Trophoblast cell (in vitro differentiated cells and primary cell): ENCODE measurements around the gene ASCC3.
"Not testable (repeated sequence)": the region's sequence is repeated elsewhere in the genome, so short reads cannot be mapped to it uniquely, and the experiment has no call there.

Experiments
- DNase-seq, 2 donors: peaks; one replicate each; pipeline ENCODE4 v3.0.0-alpha.2; 2016
- H2AFZ ChIP-seq: 2 replicates; pipeline ENCODE4 v1.6.1; 2013; ENCODE audit warnings: low read length, moderate library complexity, mild to moderate bottlenecking; ENCODE audit not compliant: insufficient read depth, poor library complexity
- H2AK5ac ChIP-seq: 2 replicates; pipeline ENCODE4 v1.6.1; 2013; ENCODE audit warnings: mild to moderate bottlenecking, low read length
- H2BK120ac ChIP-seq: 2 replicates; pipeline ENCODE4 v1.6.1; 2013; ENCODE audit warnings: low read length, mild to moderate bottlenecking, moderate library complexity; ENCODE audit not compliant: insufficient read depth, poor library complexity
- H2BK12ac ChIP-seq: 2 replicates; pipeline ENCODE4 v1.6.1; 2013; ENCODE audit warnings: mild to moderate bottlenecking, low read length, moderate library complexity
- H2BK5ac ChIP-seq: 2 replicates; pipeline ENCODE4 v1.6.1; 2013; ENCODE audit warnings: low read length, low read depth, moderate library complexity, mild to moderate bottlenecking; ENCODE audit not compliant: poor library complexity
- H3K14ac ChIP-seq: 2 replicates; pipeline ENCODE4 v1.6.1; 2013; ENCODE audit warnings: mild to moderate bottlenecking, low read length
- H3K18ac ChIP-seq: 2 replicates; pipeline ENCODE4 v1.6.1; 2013; ENCODE audit warnings: mild to moderate bottlenecking, low read length
- H3K23ac ChIP-seq: 2 replicates; pipeline ENCODE4 v1.6.1; 2013; ENCODE audit warnings: low read length
- H3K27ac ChIP-seq: 2 replicates; pipeline ENCODE4 v1.5.1; 2013; ENCODE audit warnings: low read depth, mild to moderate bottlenecking, inconsistent platforms, low read length, moderate library complexity
- H3K27me3 ChIP-seq: 2 replicates; pipeline ENCODE4 v1.6.1; 2013; ENCODE audit warnings: inconsistent platforms, mild to moderate bottlenecking, low read length, moderate library complexity; ENCODE audit not compliant: insufficient read depth
- H3K36me3 ChIP-seq, 2 experiments: 1 replicate in 1 of 2; 2 replicates in 1 of 2; pipeline ENCODE4 v1.6.1; 2013; ENCODE audit warnings: low read length in 2 of 2, mild to moderate bottlenecking in 2 of 2, moderate library complexity in 1 of 2; ENCODE audit not compliant: insufficient read depth in 2 of 2, control insufficient read depth in 1 of 2
- H3K4ac ChIP-seq: 2 replicates; pipeline ENCODE4 v1.6.1; 2013; ENCODE audit warnings: low read depth, mild to moderate bottlenecking, low read length, moderate library complexity
- H3K4me1 ChIP-seq, 2 experiments: 1 replicate in 1 of 2; 2 replicates in 1 of 2; pipeline ENCODE4 v1.6.1; 2013; ENCODE audit warnings: low read length in 2 of 2, mild to moderate bottlenecking in 2 of 2, moderate library complexity in 1 of 2; ENCODE audit not compliant: insufficient read depth in 2 of 2, control insufficient read depth in 1 of 2
- H3K4me2 ChIP-seq: 2 replicates; pipeline ENCODE4 v1.6.1; 2013; ENCODE audit warnings: inconsistent platforms, mild to moderate bottlenecking, low read length, moderate library complexity
- H3K4me3 ChIP-seq: 2 replicates; pipeline ENCODE4 v1.5.1; 2013; ENCODE audit warnings: mild to moderate bottlenecking, low read depth, low read length, inconsistent platforms
- H3K79me1 ChIP-seq: one replicate; pipeline ENCODE4 v1.6.1; 2013; ENCODE audit warnings: low read length
- H3K79me2 ChIP-seq: 2 replicates; pipeline ENCODE4 v1.6.1; 2013; ENCODE audit warnings: low read length, mild to moderate bottlenecking; ENCODE audit not compliant: control insufficient read depth, insufficient read depth, poor library complexity
- H3K9ac ChIP-seq: 2 replicates; pipeline ENCODE4 v1.6.1; 2013; ENCODE audit warnings: mild to moderate bottlenecking, low read length
- H3K9me3 ChIP-seq: 2 replicates; pipeline ENCODE4 v1.6.1; 2013; ENCODE audit warnings: low read depth, mild to moderate bottlenecking, control low read depth, inconsistent platforms, low read length; ENCODE audit not compliant: insufficient read depth
- H4K12ac ChIP-seq: 2 replicates; pipeline ENCODE4 v1.6.1; 2013; ENCODE audit warnings: low read depth, mild to moderate bottlenecking, low read length, moderate library complexity
- H4K8ac ChIP-seq: 2 replicates; pipeline ENCODE4 v1.6.1; 2013; ENCODE audit warnings: low read depth, mild to moderate bottlenecking, low read length, moderate library complexity
- H4K91ac ChIP-seq: one replicate; pipeline ENCODE4 v1.6.1; 2013; ENCODE audit warnings: low read depth, mild to moderate bottlenecking, low read length, moderate library complexity
- WGBS: extraction: QIAGEN DNeasy Blood & Tissue Kit; methylation state at CpG from one replicate; pipeline ENCODE4 v1.1.7; 2013; ENCODE audit warnings: missing lambda C conversion rate; ENCODE audit not compliant: insufficient read length, insufficient coverage; ENCODE audit errors: extremely low coverage; 5-methylcytosine and 5-hydroxymethylcytosine counted together

ASCC3 gene

DNA sequence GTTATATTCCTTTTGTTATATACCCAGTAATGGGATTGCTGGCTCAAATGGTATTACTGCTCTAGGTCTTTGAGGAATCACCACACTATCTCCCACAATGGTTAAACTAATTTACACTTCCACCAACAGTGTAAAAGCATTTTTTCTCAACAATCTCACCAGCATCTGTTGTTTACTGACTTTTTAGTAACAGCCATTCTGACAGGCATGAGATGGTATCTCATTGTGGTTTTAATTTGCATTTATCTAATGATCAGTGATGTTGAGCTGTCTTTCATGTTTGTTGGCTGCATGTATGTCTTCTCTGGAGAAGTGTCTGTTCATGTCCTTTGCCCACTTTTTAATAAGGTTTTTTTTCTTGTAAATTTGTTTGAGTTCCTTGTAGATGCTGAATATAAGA lies 143.4 kb downstream of the ASCC3 start:
- not testable (repeated sequence) for H3K4me1 ChIP-seq, H2BK5ac ChIP-seq, H2BK12ac ChIP-seq, H3K18ac ChIP-seq, H3K27ac ChIP-seq, H3K14ac ChIP-seq, H4K91ac ChIP-seq, H3K79me2 ChIP-seq, H2AFZ ChIP-seq, H3K79me1 ChIP-seq, H2AK5ac ChIP-seq, H3K27me3 ChIP-seq, H3K9me3 ChIP-seq, H3K4me2 ChIP-seq, H4K8ac ChIP-seq, H3K9ac ChIP-seq, H3K23ac ChIP-seq, H3K4ac ChIP-seq, H3K4me3 ChIP-seq, H2BK120ac ChIP-seq, H4K12ac ChIP-seq, DNase-seq
- peaks cover 8 to 11% of the 10 kb centered on the region in 2 experiments for H3K36me3 ChIP-seq

GRCh38 chr6:100731411-100731810 lies 149.7 kb downstream of the ASCC3 start:
- H2AFZ ChIP-seq, result no peak overlapping the region
- WGBS, result no CpG with 5 or more reads among the region's 5 CpGs
- no peaks in the 10 kb centered on the region for H3K4me1 ChIP-seq
- no peak overlapping the region for H4K12ac ChIP-seq
- H2BK120ac ChIP-seq, result no peak overlapping the region
- H3K79me1 ChIP-seq, result no peaks in the 10 kb centered on the region
- H3K27ac ChIP-seq, result no peak overlapping the region
- no peak overlapping the region for H2AK5ac ChIP-seq
- no peak overlapping the region for H3K9ac ChIP-seq
- H3K9me3 ChIP-seq, result no peaks in the 10 kb centered on the region
- DNase-seq, result no peak
- H3K79me2 ChIP-seq, result no peaks in the 10 kb centered on the region
- H3K27me3 ChIP-seq, result no peaks in the 10 kb centered on the region
- H3K4me2 ChIP-seq, result no peak overlapping the region
- no peak overlapping the region for H4K8ac ChIP-seq
- H3K23ac ChIP-seq, result no peak overlapping the region
- no peaks in the 10 kb centered on the region for H3K36me3 ChIP-seq
- no peak overlapping the region for H2BK5ac ChIP-seq
- H3K4me3 ChIP-seq, result no peak overlapping the region
- H3K14ac ChIP-seq, result no peak overlapping the region
- H3K18ac ChIP-seq, result no peak overlapping the region
- H3K4ac ChIP-seq, result no peak overlapping the region
- no peak overlapping the region for H4K91ac ChIP-seq
- H2BK12ac ChIP-seq, result no peak overlapping the region

DNA sequence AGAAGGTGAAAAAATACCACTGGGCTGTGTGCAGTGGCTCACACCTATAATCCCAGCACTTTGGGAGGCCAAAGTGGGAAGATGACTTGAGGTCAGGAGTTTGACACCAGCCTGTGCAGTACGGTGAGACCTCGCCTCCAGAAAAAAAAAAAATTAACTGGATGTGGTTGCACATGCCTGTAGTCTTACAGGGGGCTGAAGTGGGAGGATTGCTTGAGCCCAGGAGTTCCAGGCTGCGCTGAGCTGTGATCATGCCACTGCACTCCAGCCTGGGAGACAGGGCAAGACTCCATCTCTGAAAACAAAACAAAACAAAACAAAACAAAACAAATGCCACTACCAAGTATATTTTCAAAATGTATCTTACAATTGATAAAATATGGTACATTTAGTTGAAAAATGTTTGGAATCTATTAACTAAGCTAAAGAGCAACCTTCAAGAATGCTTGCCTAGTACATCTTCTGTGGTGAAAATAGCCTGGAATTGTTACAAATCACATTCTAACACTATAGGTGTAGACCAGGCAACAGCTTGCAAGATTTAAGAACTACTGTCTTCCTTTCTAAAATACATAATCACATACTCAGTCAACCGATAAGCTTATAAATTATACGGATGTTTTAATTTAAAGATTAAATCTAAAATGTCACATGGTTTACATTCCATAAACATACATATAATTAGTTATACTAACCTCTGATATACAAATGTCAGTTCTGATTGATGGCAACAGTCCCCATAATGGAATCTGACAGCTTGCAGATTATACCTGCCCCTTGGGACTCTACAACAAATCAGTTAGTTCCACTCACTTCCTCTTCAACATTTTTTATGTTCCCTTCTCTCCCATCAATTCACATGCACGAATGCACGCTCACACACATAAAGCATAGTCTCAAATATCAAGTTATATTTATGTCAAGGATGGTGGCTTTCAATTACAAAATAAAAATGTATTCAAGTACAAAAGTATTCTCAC lies 150.8 kb downstream of the ASCC3 start:
- no peaks in the 10 kb centered on the region for H3K36me3 ChIP-seq
- no peak overlapping the region for H3K9ac ChIP-seq
- H3K27me3 ChIP-seq, result no peaks in the 10 kb centered on the region
- no CpG with 5 or more reads among the region's 7 CpGs for WGBS
- H2BK120ac ChIP-seq, result no peak overlapping the region
- no peak overlapping the region for H3K14ac ChIP-seq
- no peak overlapping the region for H2BK5ac ChIP-seq
- DNase-seq, result no peak
- H3K79me1 ChIP-seq, result no peaks in the 10 kb centered on the region
- H3K4ac ChIP-seq, result no peak overlapping the region
- no peak overlapping the region for H3K4me3 ChIP-seq
- no peak overlapping the region for H3K18ac ChIP-seq
- no peaks in the 10 kb centered on the region for H3K9me3 ChIP-seq
- H3K27ac ChIP-seq, result no peak overlapping the region
- H3K4me1 ChIP-seq, result no peaks in the 10 kb centered on the region
- no peak overlapping the region for H2BK12ac ChIP-seq
- no peak overlapping the region for H2AK5ac ChIP-seq
- H2AFZ ChIP-seq, result no peak overlapping the region
- no peak overlapping the region for H4K91ac ChIP-seq
- no peak overlapping the region for H3K4me2 ChIP-seq
- H3K23ac ChIP-seq, result no peak overlapping the region
- no peak overlapping the region for H4K8ac ChIP-seq
- no peak overlapping the region for H4K12ac ChIP-seq
- no peaks in the 10 kb centered on the region for H3K79me2 ChIP-seq

GRCh38 chr6:100726666-100727065 lies 154.5 kb downstream of the ASCC3 start:
- no peak overlapping the region for H2BK120ac ChIP-seq
- H3K4me3 ChIP-seq, result no peak overlapping the region
- H3K9me3 ChIP-seq, result no peaks in the 10 kb centered on the region
- H4K12ac ChIP-seq, result no peak overlapping the region
- no peak overlapping the region for H3K27ac ChIP-seq
- no peak overlapping the region for H3K23ac ChIP-seq
- H3K9ac ChIP-seq, result no peak overlapping the region
- H3K36me3 ChIP-seq, result no peaks in the 10 kb centered on the region
- H2AK5ac ChIP-seq, result no peak overlapping the region
- no peaks in the 10 kb centered on the region for H3K79me2 ChIP-seq
- no peak overlapping the region for H2BK5ac ChIP-seq
- no peak overlapping the region for H4K91ac ChIP-seq
- H3K14ac ChIP-seq, result no peak overlapping the region
- H2AFZ ChIP-seq, result no peak overlapping the region
- WGBS, result no CpG with 5 or more reads among the region's 1 CpG
- no peak overlapping the region for H3K4me2 ChIP-seq
- no peak for DNase-seq
- no peak overlapping the region for H3K4ac ChIP-seq
- no peak overlapping the region for H3K18ac ChIP-seq
- no peak overlapping the region for H4K8ac ChIP-seq
- H3K4me1 ChIP-seq, result no peaks in the 10 kb centered on the region
- no peak overlapping the region for H2BK12ac ChIP-seq
- H3K79me1 ChIP-seq, result no peaks in the 10 kb centered on the region
- no peaks in the 10 kb centered on the region for H3K27me3 ChIP-seq
